ENCODE measurements around the gene ZNF837.
A peak's percentile ranks its signal among the peaks of the same experiment; 100 is the strongest.

The ZNF837 gene

DNA sequence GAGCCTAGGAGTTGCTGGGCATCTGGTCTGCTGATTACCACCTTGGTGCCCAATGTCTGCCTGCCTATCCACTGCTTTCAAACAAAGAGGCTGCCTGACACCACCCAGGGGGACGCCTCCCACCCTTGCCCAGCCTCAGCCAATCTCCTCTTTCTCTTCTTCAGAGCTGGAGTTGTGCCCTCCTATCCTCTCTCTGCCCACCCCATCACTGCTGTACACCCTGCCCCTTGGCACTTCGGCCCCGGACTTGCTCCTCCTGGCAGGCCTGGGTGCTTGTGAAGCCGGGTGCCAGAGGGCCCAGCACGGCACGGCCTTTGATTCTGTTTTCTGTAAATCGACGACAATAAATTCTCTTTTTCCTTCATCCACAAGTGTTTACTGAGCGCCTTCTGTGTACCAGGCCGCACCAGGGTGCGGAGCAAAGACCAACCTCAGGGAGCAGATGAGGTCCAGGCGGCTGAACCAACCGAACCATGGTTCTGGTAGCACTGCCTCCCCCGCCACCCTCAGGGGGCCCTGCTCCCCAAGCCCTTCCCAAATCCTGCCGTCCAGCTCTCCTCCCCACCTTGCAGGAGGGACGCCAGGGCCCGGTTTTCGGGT, 19.6 kb upstream of the ZNF837 start:
- no peak for DNase-seq (ENCODE audit: low read depth)
- no peak for TF ChIP-seq CTCF (IDR thresholded peaks at IDR 0.05; ENCODE audit: insufficient read depth, low read depth, low read length, missing control alignments)
- H3K4me3 ChIP-seq (ENCODE audit: low read depth, low read length) = peak overlapping the region; percentile 60

GRCh38 chr19:58399903-58400302, 19.1 kb upstream of the ZNF837 start:
- DNase-seq (ENCODE audit: low read depth) = no peak
- H3K4me3 ChIP-seq (ENCODE audit: low read depth, low read length) = no peak overlapping the region
- no peak for TF ChIP-seq CTCF (IDR thresholded peaks at IDR 0.05; ENCODE audit: insufficient read depth, low read depth, low read length, missing control alignments)

GRCh38 chr19:58398545-58398944, 17.7 kb upstream of the ZNF837 start:
- no peak for TF ChIP-seq CTCF (IDR thresholded peaks at IDR 0.05; ENCODE audit: insufficient read depth, low read depth, low read length, missing control alignments)
- DNase-seq (ENCODE audit: low read depth) = no peak
- H3K4me3 ChIP-seq (ENCODE audit: low read depth, low read length) = no peak overlapping the region

- no peak overlapping the region for H3K4me3 ChIP-seq (ENCODE audit: low read depth, low read length)
- TF ChIP-seq CTCF (IDR thresholded peaks at IDR 0.05; ENCODE audit: insufficient read depth, low read depth, low read length, missing control alignments) = no peak
- DNase-seq (ENCODE audit: low read depth) = no peak
These were observed 17.3 kb upstream of the ZNF837 start for GRCh38 chr19:58398087-58398486.

- no peak for TF ChIP-seq CTCF (IDR thresholded peaks at IDR 0.05; ENCODE audit: insufficient read depth, low read depth, low read length, missing control alignments)
- no peak overlapping the region for H3K4me3 ChIP-seq (ENCODE audit: low read depth, low read length)
- no peak for DNase-seq (ENCODE audit: low read depth)
These were observed 16.8 kb upstream of the ZNF837 start for GRCh38 chr19:58397533-58398037.

DNA sequence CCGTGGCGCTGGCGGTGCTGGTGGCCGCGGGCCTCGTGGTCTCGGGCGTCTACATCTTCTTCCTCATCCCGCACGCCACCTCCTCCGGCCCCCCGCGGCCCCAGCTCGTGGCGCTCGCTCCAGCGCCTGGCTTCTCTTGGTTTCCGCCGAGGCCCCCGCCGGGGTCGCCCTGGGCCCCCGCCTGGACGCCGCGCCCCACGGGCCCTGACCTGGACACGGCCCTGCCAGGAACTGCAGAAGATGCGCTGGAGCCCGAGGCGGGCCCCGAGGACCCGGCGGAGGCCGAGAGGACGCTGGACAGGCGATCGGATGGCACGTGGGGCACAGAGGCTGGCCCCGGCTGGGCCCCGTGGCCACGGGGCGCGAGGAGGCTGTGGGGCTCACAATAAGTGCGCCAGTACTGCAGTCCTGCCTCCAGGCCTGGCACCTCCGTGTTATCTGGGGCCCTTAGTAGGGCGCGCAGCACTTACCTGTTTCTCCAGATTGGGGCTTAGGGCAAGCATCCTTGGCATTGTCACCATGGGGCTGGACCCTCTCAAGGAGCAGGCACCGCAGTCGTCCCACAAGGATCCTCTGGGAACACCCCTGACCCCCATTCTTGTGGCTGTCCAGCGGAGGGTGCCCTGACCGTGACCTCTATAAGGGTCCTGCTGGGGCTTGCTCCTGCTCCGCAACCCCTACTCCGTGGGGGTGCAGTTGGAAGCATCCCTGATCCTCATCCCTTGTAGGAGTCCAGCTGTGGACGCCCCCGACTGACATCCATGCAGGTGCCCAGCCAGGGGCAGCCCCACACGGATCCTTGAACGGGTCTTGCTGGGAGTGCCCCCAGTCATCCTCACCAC, 16.1 kb upstream of the ZNF837 start:
- TF ChIP-seq CTCF (IDR thresholded peaks at IDR 0.05; ENCODE audit: insufficient read depth, low read depth, low read length, missing control alignments) = no peak
- DNase-seq (ENCODE audit: low read depth) = no peak
- H3K4me3 ChIP-seq (ENCODE audit: low read depth, low read length) = no peak overlapping the region
